HCT116 (cell line): ENCODE data around the gene UGT1A7. TPM values are rescaled to one million over a fixed set of nuclear protein-coding genes. Genes with fewer than 3 reads are reported as not detected.

Source experiments
- ATAC-seq: fragments of 200-7000 bp; cut with Tn5 transposase; 2 replicates; pipeline ENCODE4 v1.9.1; 2020; ENCODE audit warnings: mild to moderate bottlenecking, moderate library complexity
- BruUV-seq: library from RNA; stranded (reverse); fragments of 400-500 nt; replicated peaks from 2 replicates; lab custom pipeline; 2021; lab: Mats Ljungman, UMichigan
- CTCF ChIA-PET: fragments of 300-600 bp; sonication (Branson Sonifier 250); formaldehyde crosslinking; loops from one replicate; lab custom pipeline; 2021; ENCODE audit warnings: antibody characterized with exemption; lab: Charles Lee
- POLR2A ChIA-PET: fragments of 300-600, 350-600 bp; sonication (Branson Sonifier 250); formaldehyde crosslinking; loops from one replicate; lab custom pipeline; 2021; ENCODE audit warnings: antibody characterized with exemption; lab: Charles Lee
- RAD21 ChIA-PET, 2 experiments: fragments of 300-600 bp; sonication (Branson Sonifier 250); formaldehyde crosslinking; loops; one replicate each; lab custom pipeline; 2023; ENCODE audit warnings: low total read pairs in 2 of 2; ENCODE audit not compliant: uncharacterized antibody in 2 of 2, unreplicated experiment in 2 of 2, low non-redundant PET in 1 of 2; lab: Charles Lee
- DNase-seq: peaks from one replicate; pipeline ENCODE4 v3.0.0-alpha.2; 2010; ENCODE audit warnings: low read depth, low spot score
- H2AFZ ChIP-seq: fragments of 200-600 bp; shearing (Covaris generic), sonication (generic); 2 replicates; pipeline ENCODE4 v1.6.1; 2017; ENCODE audit warnings: low read depth, mixed run types, mixed read lengths, antibody characterized with exemption, low read length; ENCODE audit not compliant: poor library complexity, severe bottlenecking
- H3K27ac ChIP-seq: 2 replicates; pipeline ENCODE4 v1.5.1; 2012; ENCODE audit warnings: low read depth, low read length
- H3K27me3 ChIP-seq: fragments of 200-600 bp; sonication (generic); 2 replicates; pipeline ENCODE4 v1.6.1; 2016; ENCODE audit warnings: mixed run types, low read length, mixed read lengths; ENCODE audit not compliant: insufficient read depth
- H3K36me3 ChIP-seq, 2 experiments: fragments of 200-500 bp in 1 of 2; fragments of 200-600 bp in 1 of 2; sonication (Bioruptor generic) in 1 of 2; sonication (generic) in 1 of 2; 2 replicates each; pipeline versions ENCODE4 v1.5.1 to v1.6.1; 2014 to 2016; ENCODE audit warnings: low read length in 2 of 2, inconsistent platforms in 1 of 2, mixed read lengths in 1 of 2, mixed run types in 1 of 2; ENCODE audit not compliant: insufficient read depth in 2 of 2, control insufficient read depth in 1 of 2
- H3K4me1 ChIP-seq, 2 experiments: fragments of 200-600 bp in 1 of 2; sonication (generic) in 1 of 2; 2 replicates each; pipeline versions ENCODE4 v1.5.1 to v1.6.1; 2012 to 2017; ENCODE audit warnings: low read length in 2 of 2, inconsistent platforms in 1 of 2, mild to moderate bottlenecking in 1 of 2, mixed read lengths in 1 of 2, mixed run types in 1 of 2, moderate library complexity in 1 of 2; ENCODE audit not compliant: insufficient read depth in 2 of 2, control insufficient read depth in 1 of 2
- H3K4me2 ChIP-seq: fragments of 200-600 bp; sonication (generic); 2 replicates; pipeline ENCODE4 v1.6.1; 2017; ENCODE audit warnings: mixed run types, low read length, mixed read lengths
- H3K4me3 ChIP-seq, 2 experiments: fragments of 200-600 bp in 1 of 2; sonication (generic) in 1 of 2; replicated peaks in 1 of 2; 2 replicates each; pipeline ENCODE4 v1.5.1; 2011 to 2016; ENCODE audit warnings: low read length in 2 of 2, control low read depth in 1 of 2, low read depth in 1 of 2, mild to moderate bottlenecking in 1 of 2, mixed read lengths in 1 of 2, mixed run types in 1 of 2
- H3K79me2 ChIP-seq: fragments of 200-600 bp; sonication (generic); 2 replicates; pipeline ENCODE4 v1.6.1; 2017; ENCODE audit warnings: mild to moderate bottlenecking, mixed run types, low read length, moderate library complexity, mixed read lengths; ENCODE audit not compliant: insufficient read depth
- H3K9ac ChIP-seq: fragments of 200-600 bp; sonication (generic); 2 replicates; pipeline ENCODE4 v1.6.1; 2016; ENCODE audit warnings: low read length, mixed read lengths
- H3K9me2 ChIP-seq: fragments of 200-600 bp; sonication (generic), shearing (Covaris generic); 2 replicates; pipeline ENCODE4 v1.6.1; 2017; ENCODE audit warnings: mixed run types, mild to moderate bottlenecking, moderate library complexity; ENCODE audit not compliant: insufficient read depth
- H3K9me3 ChIP-seq, 2 experiments: fragments of 200-500 bp in 1 of 2; fragments of 200-600 bp in 1 of 2; sonication (Bioruptor generic) in 1 of 2; sonication (generic) in 1 of 2; 2 replicates each; pipeline ENCODE4 v1.6.1; 2014 to 2017; ENCODE audit warnings: low read length in 2 of 2, mixed read lengths in 2 of 2, inconsistent platforms in 1 of 2, low read depth in 1 of 2, mild to moderate bottlenecking in 1 of 2, mixed run types in 1 of 2, moderate library complexity in 1 of 2; ENCODE audit not compliant: control insufficient read depth in 1 of 2, insufficient read depth in 1 of 2
- H4K20me1 ChIP-seq: fragments of 200-600 bp; sonication (generic), shearing (Covaris generic); 2 replicates; pipeline ENCODE4 v1.6.1; 2017; ENCODE audit warnings: mixed run types, mild to moderate bottlenecking, moderate library complexity; ENCODE audit not compliant: insufficient read depth
- EZH2 ChIP-seq: fragments of 200-600 bp; sonication (generic); IDR thresholded peaks from 2 replicates; pipeline ENCODE4 v1.6.1; 2017; ENCODE audit warnings: antibody characterized with exemption, mixed run types
- MAX ChIP-seq: IDR thresholded peaks from 2 replicates; pipeline ENCODE4 v1.6.1; 2012
- YY1 ChIP-seq: IDR thresholded peaks from 2 replicates; pipeline ENCODE4 v1.6.1; 2011; ENCODE audit warnings: low read length, low read depth, moderate library complexity, mild to moderate bottlenecking; ENCODE audit not compliant: insufficient replicate concordance; ENCODE audit errors: extremely low read depth
- intact Hi-C: fragments of 100-400 bp; cut with micrococcal nuclease; formaldehyde crosslinking; loops from 2 replicates; pipeline ENCODE4 v1.10.0; 2022
- total RNA-seq: library from RNA; stranded (reverse); gene quantifications from one replicate; pipeline ENCODE4 v1.2.1, GENCODE V29; 2021; ENCODE audit not compliant: unreplicated experiment
- TF ChIP-seq, protein P1 (sequence below): IDR thresholded peaks from 2 replicates; pipeline ENCODE4 v1.6.1; 2011; ENCODE audit warnings: mild to moderate bottlenecking, low read length, moderate library complexity; ENCODE audit not compliant: insufficient replicate concordance; ENCODE audit errors: extremely low read depth

The UGT1A7 gene
- total RNA-seq, 1 experiment from 2014 or later: not detected

- intact Hi-C loops: no loop called here
- no peak overlapping the region for H3K27ac ChIP-seq
- no peak for ATAC-seq
- ChIA-PET POLR2A (no interaction called here), RAD21 (no interaction called here), CTCF (no interaction called here)
- no peaks in the 10 kb centered on the region for H4K20me1 ChIP-seq
- BruUV-seq: no TSS peak
- no peak for DNase-seq
- H3K27me3 ChIP-seq: no peaks in the 10 kb centered on the region
- H3K9ac ChIP-seq: no peak overlapping the region
- no peak for TF ChIP-seq YY1
- no peak for TF ChIP-seq MAX
- TF ChIP-seq EZH2: no peak
- H3K79me2 ChIP-seq: no peaks in the 10 kb centered on the region
- H3K36me3 ChIP-seq: no peaks in the 10 kb centered on the region
- H2AFZ ChIP-seq: no peak overlapping the region
- no peaks in the 10 kb centered on the region for H3K9me3 ChIP-seq
- no peaks in the 10 kb centered on the region for H3K4me1 ChIP-seq
- H3K4me3 ChIP-seq: no peak overlapping the region
- H3K4me2 ChIP-seq: no peak overlapping the region
- no peaks in the 10 kb centered on the region for H3K9me2 ChIP-seq
Observed at GRCh38 chr2:233668605-233669260, 13.0 kb upstream of the UGT1A7 start.

DNA sequence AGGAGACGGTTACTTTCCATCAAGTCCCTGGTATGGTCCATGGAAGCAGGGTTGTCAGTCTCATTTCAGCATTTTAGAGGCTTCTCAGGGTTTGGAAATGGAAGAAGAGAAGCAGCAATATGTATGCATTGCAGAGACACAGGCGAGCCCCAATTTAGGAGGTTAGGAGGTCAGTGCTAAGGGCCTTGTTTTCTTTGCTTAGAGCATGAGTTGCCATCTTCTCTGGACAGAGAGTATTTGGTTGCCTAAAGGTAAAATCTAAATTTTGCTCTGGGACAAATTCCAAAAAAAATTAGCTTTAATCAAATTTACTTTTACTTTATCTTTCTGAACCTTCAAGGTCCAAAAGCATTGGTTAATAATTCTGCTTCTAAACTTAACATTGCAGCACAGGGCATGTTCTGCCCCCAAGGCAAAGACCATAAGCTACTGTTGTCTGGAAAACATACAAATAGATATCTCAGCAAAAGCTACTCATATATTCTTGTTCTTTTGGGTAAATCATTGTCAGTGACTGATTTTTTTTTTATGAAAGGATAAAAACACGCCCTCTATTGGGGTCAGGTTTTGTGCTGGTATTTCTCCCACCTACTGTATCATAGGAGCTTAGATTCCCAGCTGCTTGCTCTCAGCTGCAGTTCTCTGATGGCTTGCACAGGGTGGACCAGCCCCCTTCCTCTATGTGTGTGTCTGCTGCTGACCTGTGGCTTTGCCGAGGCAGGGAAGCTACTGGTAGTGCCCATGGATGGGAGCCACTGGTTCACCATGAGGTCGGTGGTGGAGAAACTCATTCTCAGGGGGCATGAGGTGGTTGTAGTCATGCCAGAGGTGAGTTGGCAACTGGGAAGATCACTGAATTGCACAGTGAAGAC, 10.2 kb upstream of the UGT1A7 start, which contains the start of gene UGT1A9:
Gene UGT1A9 (plus strand): TSS at position 609 of the 872 bp plus-strand sequence. CDS start 37 bp downstream, at position 646.
- Histone ChIP-seq H3K27me3 (no peaks in the 10 kb centered on the region), H3K27ac (no peak within 1 kb of the TSS), H3K9me3 (no peaks in the 10 kb centered on the region), H3K36me3 (no peaks in the 10 kb centered on the region), H3K4me3 (no peak within 1 kb of the TSS), H3K79me2 (no peaks in the 10 kb centered on the region), H3K4me2 (no peak within 1 kb of the TSS), H3K9me2 (no peaks in the 10 kb centered on the region), H3K9ac (no peak within 1 kb of the TSS), H4K20me1 (no peaks in the 10 kb centered on the region), H2AFZ (no peak within 1 kb of the TSS), H3K4me1 (no peaks in the 10 kb centered on the region)
- TF ChIP-seq, protein P1, sequence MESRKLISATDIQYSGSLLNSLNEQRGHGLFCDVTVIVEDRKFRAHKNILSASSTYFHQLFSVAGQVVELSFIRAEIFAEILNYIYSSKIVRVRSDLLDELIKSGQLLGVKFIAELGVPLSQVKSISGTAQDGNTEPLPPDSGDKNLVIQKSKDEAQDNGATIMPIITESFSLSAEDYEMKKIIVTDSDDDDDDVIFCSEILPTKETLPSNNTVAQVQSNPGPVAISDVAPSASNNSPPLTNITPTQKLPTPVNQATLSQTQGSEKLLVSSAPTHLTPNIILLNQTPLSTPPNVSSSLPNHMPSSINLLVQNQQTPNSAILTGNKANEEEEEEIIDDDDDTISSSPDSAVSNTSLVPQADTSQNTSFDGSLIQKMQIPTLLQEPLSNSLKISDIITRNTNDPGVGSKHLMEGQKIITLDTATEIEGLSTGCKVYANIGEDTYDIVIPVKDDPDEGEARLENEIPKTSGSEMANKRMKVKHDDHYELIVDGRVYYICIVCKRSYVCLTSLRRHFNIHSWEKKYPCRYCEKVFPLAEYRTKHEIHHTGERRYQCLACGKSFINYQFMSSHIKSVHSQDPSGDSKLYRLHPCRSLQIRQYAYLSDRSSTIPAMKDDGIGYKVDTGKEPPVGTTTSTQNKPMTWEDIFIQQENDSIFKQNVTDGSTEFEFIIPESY: no peak
- ATAC-seq (no peak), DNase-seq (no peak)
- ChIA-PET CTCF (no interaction called here), POLR2A (no interaction called here), RAD21 (no interaction called here)
- BruUV-seq: no TSS peak
- intact Hi-C loops: no loop called here
